Fibroblast of lung (primary cell): ENCODE data around the gene TENM4.

Experiments used
- EZH2 ChIP-seq: IDR thresholded peaks from 2 replicates; pipeline ENCODE4 v1.5.1; 2012; ENCODE audit warnings: low read length, control low read depth, mild to moderate bottlenecking; ENCODE audit errors: missing control alignments
- TF ChIP-seq, protein P1 (sequence below), 2 donors: IDR thresholded peaks in 1 of 2; conservative IDR thresholded peaks in 1 of 2; 1 replicate in 1 of 2; 2 replicates in 1 of 2; pipeline ENCODE4 v1.5.1; 2011 to 2012; ENCODE audit warnings: low read length in 2 of 2, control low read depth in 1 of 2, inconsistent platforms in 1 of 2, low read depth in 1 of 2, mild to moderate bottlenecking in 1 of 2

GRCh38 chr11:79392161-79392560 is 48.7 kb downstream of the TENM4 start:
- TF ChIP-seq, protein P1, sequence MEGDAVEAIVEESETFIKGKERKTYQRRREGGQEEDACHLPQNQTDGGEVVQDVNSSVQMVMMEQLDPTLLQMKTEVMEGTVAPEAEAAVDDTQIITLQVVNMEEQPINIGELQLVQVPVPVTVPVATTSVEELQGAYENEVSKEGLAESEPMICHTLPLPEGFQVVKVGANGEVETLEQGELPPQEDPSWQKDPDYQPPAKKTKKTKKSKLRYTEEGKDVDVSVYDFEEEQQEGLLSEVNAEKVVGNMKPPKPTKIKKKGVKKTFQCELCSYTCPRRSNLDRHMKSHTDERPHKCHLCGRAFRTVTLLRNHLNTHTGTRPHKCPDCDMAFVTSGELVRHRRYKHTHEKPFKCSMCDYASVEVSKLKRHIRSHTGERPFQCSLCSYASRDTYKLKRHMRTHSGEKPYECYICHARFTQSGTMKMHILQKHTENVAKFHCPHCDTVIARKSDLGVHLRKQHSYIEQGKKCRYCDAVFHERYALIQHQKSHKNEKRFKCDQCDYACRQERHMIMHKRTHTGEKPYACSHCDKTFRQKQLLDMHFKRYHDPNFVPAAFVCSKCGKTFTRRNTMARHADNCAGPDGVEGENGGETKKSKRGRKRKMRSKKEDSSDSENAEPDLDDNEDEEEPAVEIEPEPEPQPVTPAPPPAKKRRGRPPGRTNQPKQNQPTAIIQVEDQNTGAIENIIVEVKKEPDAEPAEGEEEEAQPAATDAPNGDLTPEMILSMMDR (conservative IDR thresholded peaks at IDR 0.05 in 1 of 2, IDR thresholded peaks at IDR 0.05 in 1 of 2; ENCODE audit: low read depth in 1 of 2, low read length in 2 of 2) = no peak
- TF ChIP-seq EZH2 = no peak
